Glomerular endothelial cell (primary cell): ENCODE measurements around the gene MCF2L2. TPM values are rescaled to one million over a fixed set of nuclear protein-coding genes. Genes with fewer than 3 reads are reported as not detected.
"Not testable (repeated sequence)": the region's sequence is repeated elsewhere in the genome, so short reads cannot be mapped to it uniquely, and the experiment has no call there.

Experiments used
- DNase-seq: peaks from one replicate; pipeline ENCODE4 v3.0.0-alpha.2; 2011; ENCODE audit warnings: low read depth, low spot score; ENCODE audit errors: extremely low read depth
- total RNA-seq: library from RNA; depleted of rRNA; stranded (reverse); fragments of >200 nt; gene quantifications from 2 replicates; pipeline ENCODE4 v1.2.3, GENCODE V29; 2015

MCF2L2 gene
- total RNA-seq, 1 donor from 2014 or later: 3.6 TPM

- no peak for DNase-seq
These were observed 179.3 kb downstream of the MCF2L2 start for GRCh38 chr3:183249006-183249718.

GRCh38 chr3:183247011-183247589 lies 181.3 kb downstream of the MCF2L2 start:
- no peak for DNase-seq

GRCh38 chr3:183244981-183245476 lies 183.4 kb downstream of the MCF2L2 start:
- DNase-seq: no peak

- DNase-seq: no peak
These were observed 184.2 kb downstream of the MCF2L2 start for GRCh38 chr3:183244219-183244618.

- no peak for DNase-seq
These were observed 186.0 kb downstream of the MCF2L2 start for GRCh38 chr3:183242431-183242830.

- no peak for DNase-seq
These were observed 189.4 kb downstream of the MCF2L2 start for GRCh38 chr3:183239046-183239445.

- no peak for DNase-seq
These were observed 194.5 kb downstream of the MCF2L2 start for GRCh38 chr3:183233966-183234365.

- no peak for DNase-seq
These were observed 197.6 kb downstream of the MCF2L2 start for GRCh38 chr3:183230826-183231225.

- DNase-seq: not testable (repeated sequence)
These were observed 198.2 kb downstream of the MCF2L2 start for GRCh38 chr3:183230251-183230650.

- no peak for DNase-seq
These were observed 199.2 kb downstream of the MCF2L2 start for GRCh38 chr3:183229178-183229577.

GRCh38 chr3:183227586-183227985 lies 200.8 kb downstream of the MCF2L2 start:
- no peak for DNase-seq

- no peak for DNase-seq
These were observed 202.0 kb downstream of the MCF2L2 start for GRCh38 chr3:183226333-183226890.

- DNase-seq: no peak
These were observed 204.0 kb downstream of the MCF2L2 start for GRCh38 chr3:183224180-183224970.

GRCh38 chr3:183222631-183223235 lies 205.7 kb downstream of the MCF2L2 start:
- DNase-seq: no peak

- DNase-seq: no peak
These were observed 207.6 kb downstream of the MCF2L2 start for GRCh38 chr3:183220828-183221227.

GRCh38 chr3:183218826-183219225 lies 209.6 kb downstream of the MCF2L2 start:
- no peak for DNase-seq

- no peak for DNase-seq
These were observed 210.7 kb downstream of the MCF2L2 start for GRCh38 chr3:183217548-183218332.

- no peak for DNase-seq
These were observed 212.7 kb downstream of the MCF2L2 start for GRCh38 chr3:183215591-183216202.

- no peak for DNase-seq
These were observed 214.2 kb downstream of the MCF2L2 start for GRCh38 chr3:183214277-183214612.
